Measurements from ENCODE around the gene MAGI2. TPM values are rescaled to one million over a fixed set of nuclear protein-coding genes. Genes with fewer than 3 reads are reported as not detected.

Gene MAGI2
- total RNA-seq, 1 experiment from 2014 or later: 0.22 TPM

DNA sequence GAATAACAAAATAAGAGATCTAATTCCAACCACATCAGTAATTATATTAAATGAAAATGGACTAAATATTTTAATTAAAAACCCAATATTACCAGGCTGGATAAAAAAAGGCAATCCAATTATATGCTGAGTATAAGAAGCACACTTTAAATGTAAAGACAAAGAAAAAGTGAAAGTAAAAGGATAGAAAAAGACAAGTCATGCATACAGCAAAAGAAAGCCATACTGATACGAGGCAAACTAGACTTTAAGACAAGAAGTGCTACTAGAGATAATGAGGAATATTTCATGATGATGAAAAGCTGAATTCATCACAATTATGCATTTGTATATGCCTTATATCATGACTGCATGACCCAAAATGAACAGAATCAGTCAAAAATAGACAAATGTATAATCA, 1026.3 kb downstream of the MAGI2 start (continued):
- TF ChIP-seq, protein P1, sequence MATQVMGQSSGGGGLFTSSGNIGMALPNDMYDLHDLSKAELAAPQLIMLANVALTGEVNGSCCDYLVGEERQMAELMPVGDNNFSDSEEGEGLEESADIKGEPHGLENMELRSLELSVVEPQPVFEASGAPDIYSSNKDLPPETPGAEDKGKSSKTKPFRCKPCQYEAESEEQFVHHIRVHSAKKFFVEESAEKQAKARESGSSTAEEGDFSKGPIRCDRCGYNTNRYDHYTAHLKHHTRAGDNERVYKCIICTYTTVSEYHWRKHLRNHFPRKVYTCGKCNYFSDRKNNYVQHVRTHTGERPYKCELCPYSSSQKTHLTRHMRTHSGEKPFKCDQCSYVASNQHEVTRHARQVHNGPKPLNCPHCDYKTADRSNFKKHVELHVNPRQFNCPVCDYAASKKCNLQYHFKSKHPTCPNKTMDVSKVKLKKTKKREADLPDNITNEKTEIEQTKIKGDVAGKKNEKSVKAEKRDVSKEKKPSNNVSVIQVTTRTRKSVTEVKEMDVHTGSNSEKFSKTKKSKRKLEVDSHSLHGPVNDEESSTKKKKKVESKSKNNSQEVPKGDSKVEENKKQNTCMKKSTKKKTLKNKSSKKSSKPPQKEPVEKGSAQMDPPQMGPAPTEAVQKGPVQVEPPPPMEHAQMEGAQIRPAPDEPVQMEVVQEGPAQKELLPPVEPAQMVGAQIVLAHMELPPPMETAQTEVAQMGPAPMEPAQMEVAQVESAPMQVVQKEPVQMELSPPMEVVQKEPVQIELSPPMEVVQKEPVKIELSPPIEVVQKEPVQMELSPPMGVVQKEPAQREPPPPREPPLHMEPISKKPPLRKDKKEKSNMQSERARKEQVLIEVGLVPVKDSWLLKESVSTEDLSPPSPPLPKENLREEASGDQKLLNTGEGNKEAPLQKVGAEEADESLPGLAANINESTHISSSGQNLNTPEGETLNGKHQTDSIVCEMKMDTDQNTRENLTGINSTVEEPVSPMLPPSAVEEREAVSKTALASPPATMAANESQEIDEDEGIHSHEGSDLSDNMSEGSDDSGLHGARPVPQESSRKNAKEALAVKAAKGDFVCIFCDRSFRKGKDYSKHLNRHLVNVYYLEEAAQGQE (IDR thresholded peaks at IDR 0.05; ENCODE audit: low read depth): no peak
- TF ChIP-seq JUND (IDR thresholded peaks at IDR 0.05): no peak

DNA sequence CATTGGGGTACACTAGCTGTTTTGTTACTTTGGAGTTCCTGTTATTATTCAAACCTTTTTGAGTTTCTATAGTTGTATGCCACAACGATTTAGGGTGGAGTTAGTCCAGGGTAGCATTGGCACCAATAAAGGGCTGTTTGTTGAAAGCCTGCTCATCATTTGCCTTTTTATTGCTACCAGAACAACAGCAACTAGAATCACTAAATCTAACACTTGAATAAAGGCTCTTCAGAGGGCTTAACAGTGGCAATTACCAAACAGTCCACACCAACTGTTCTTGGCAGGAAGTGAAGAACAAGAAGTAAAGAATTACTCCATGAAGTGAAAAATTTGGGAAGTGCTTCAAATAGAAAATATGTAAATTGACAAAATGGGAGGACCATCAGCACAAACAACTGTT, 1033.5 kb downstream of the MAGI2 start:
- BruUV-seq (replicated peaks): no TSS peak

More for the DNA sequence above, 1033.5 kb downstream of the MAGI2 start:
- Histone ChIP-seq H3K4me1 (ENCODE audit: control insufficient read depth in 1 of 2, insufficient read depth in 2 of 2, low read length in 2 of 2) (no peaks in the 10 kb centered on the region), H3K9ac (ENCODE audit: low read length) (no peak overlapping the region), H3K36me3 (ENCODE audit: control insufficient read depth in 1 of 2, insufficient read depth in 2 of 2, low read length in 2 of 2) (no peaks in the 10 kb centered on the region), H3K27me3 (ENCODE audit: insufficient read depth, low read length) (peaks cover 7% of the 10 kb centered on the region), H3K9me3 (ENCODE audit: control insufficient read depth in 1 of 2, insufficient read depth in 1 of 2, low read depth in 1 of 2, low read length in 2 of 2) (no peaks in the 10 kb centered on the region), H3K79me2 (ENCODE audit: insufficient read depth, low read length) (no peaks in the 10 kb centered on the region), H3K9me2 (ENCODE audit: insufficient read depth) (no peaks in the 10 kb centered on the region), H3K27ac (ENCODE audit: low read depth, low read length) (no peak overlapping the region), H4K20me1 (ENCODE audit: insufficient read depth) (no peaks in the 10 kb centered on the region), H2AFZ (ENCODE audit: low read depth, low read length, poor library complexity, severe bottlenecking) (no peak overlapping the region), H3K4me2 (ENCODE audit: low read length) (no peak overlapping the region), H3K4me3 (replicated peaks in 1 of 2; ENCODE audit: low read depth in 1 of 2, low read length in 2 of 2) (no peak overlapping the region)
- ChIA-PET RAD21 (ENCODE audit: low non-redundant PET in 1 of 2, low total read pairs in 2 of 2, uncharacterized antibody in 2 of 2, unreplicated experiment in 2 of 2) (no interaction called here), POLR2A (no interaction called here), CTCF (no interaction called here)
- intact Hi-C loops (cut with micrococcal nuclease): no loop called here
- TF ChIP-seq YY1 (IDR thresholded peaks at IDR 0.05; ENCODE audit: extremely low read depth, insufficient replicate concordance, low read depth, low read length) (no peak), SRF (IDR thresholded peaks at IDR 0.05; ENCODE audit: low read depth) (no peak), CBX3 (IDR thresholded peaks at IDR 0.05; ENCODE audit: low read depth) (no peak), ELF1 (IDR thresholded peaks at IDR 0.05; ENCODE audit: borderline replicate concordance, low read depth) (no peak), POLR2A (IDR thresholded peaks at IDR 0.05; ENCODE audit: borderline replicate concordance, extremely low read depth, insufficient read depth, insufficient read length) (no peak), TCF7L2 (IDR thresholded peaks at IDR 0.05; ENCODE audit: borderline replicate concordance, extremely low read depth, insufficient read depth, insufficient read length) (no peak)
- DNase-seq (ENCODE audit: low read depth, low spot score): no peak
- ATAC-seq: no peak
